EH (cell line): ENCODE data around the gene TRIM62.
A peak's percentile ranks its signal among the peaks of the same experiment; 100 is the strongest.

Source experiments
- DNase-seq: peaks from one replicate; pipeline ENCODE4 v3.0.0-alpha.2; 2015; ENCODE audit warnings: low read depth

The TRIM62 gene

GRCh38 chr1:33181921-33182341 lies at the start of gene TRIM62:
TSS of gene TRIM62 (minus strand) at chr1:33182043. CDS start at chr1:33181432, 611 bp downstream.
- DNase-seq: peak; percentile 86

GRCh38 chr1:33231166-33231565 lies 49.3 kb upstream of the TRIM62 start:
- no peak for DNase-seq

GRCh38 chr1:33228935-33229487 lies 47.2 kb upstream of the TRIM62 start:
- DNase-seq: peak; percentile 95

GRCh38 chr1:33225586-33225985 lies 43.7 kb upstream of the TRIM62 start:
- DNase-seq: no peak

GRCh38 chr1:33224166-33224707 lies 42.4 kb upstream of the TRIM62 start:
- no peak for DNase-seq

GRCh38 chr1:33222381-33222780 lies 40.5 kb upstream of the TRIM62 start:
- peak; percentile 67 for DNase-seq

GRCh38 chr1:33221385-33221758 lies 39.5 kb upstream of the TRIM62 start:
- no peak for DNase-seq

GRCh38 chr1:33220676-33221384 lies 39.0 kb upstream of the TRIM62 start:
- no peak for DNase-seq

GRCh38 chr1:33219886-33220661 lies 38.2 kb upstream of the TRIM62 start:
- DNase-seq: peak; percentile 70

- no peak for DNase-seq
Observed at GRCh38 chr1:33211972-33212371, 30.1 kb upstream of the TRIM62 start.

GRCh38 chr1:33206340-33206739 lies 24.5 kb upstream of the TRIM62 start:
- no peak for DNase-seq

GRCh38 chr1:33195556-33195955 lies 13.7 kb upstream of the TRIM62 start:
- no peak for DNase-seq

- no peak for DNase-seq
Observed at GRCh38 chr1:33191731-33192275, 10.0 kb upstream of the TRIM62 start.

GRCh38 chr1:33190701-33191100 lies 8.9 kb upstream of the TRIM62 start:
- no peak for DNase-seq

- DNase-seq: peak; percentile 67
Observed at GRCh38 chr1:33188572-33189275, 6.9 kb upstream of the TRIM62 start.

GRCh38 chr1:33186936-33187335 lies 5.1 kb upstream of the TRIM62 start:
- DNase-seq: no peak

- no peak for DNase-seq
Observed at GRCh38 chr1:33185541-33185940, 3.7 kb upstream of the TRIM62 start.

GRCh38 chr1:33183306-33183705 lies 1.5 kb upstream of the TRIM62 start:
- no peak for DNase-seq

- DNase-seq: no peak
Observed at GRCh38 chr1:33182896-33183295, 1.1 kb upstream of the TRIM62 start.

GRCh38 chr1:33182401-33182841 lies 578 bp upstream of the TRIM62 start:
- peak; percentile 47 for DNase-seq

GRCh38 chr1:33180911-33181890 lies 642 bp downstream of the TRIM62 start:
- DNase-seq: peak; percentile 67
